Hematopoietic multipotent progenitor cell treated with erythropoietin and hydrocortisone succinate and interleukin-3 and kit ligand, for 17 days (in vitro differentiated cells): Measurements from ENCODE around the gene TMED1.
"Not testable (repeated sequence)": the region's sequence is repeated elsewhere in the genome, so short reads cannot be mapped to it uniquely, and the experiment has no call there.

ENCODE experiments used
- DNase-seq: peaks from one replicate; pipeline ENCODE4 v3.0.0-alpha.2; 2015; ENCODE audit warnings: low spot score

Gene TMED1, protein sequence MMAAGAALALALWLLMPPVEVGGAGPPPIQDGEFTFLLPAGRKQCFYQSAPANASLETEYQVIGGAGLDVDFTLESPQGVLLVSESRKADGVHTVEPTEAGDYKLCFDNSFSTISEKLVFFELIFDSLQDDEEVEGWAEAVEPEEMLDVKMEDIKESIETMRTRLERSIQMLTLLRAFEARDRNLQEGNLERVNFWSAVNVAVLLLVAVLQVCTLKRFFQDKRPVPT

GRCh38 chr19:10835754-10836478 is at the start of gene TMED1:
Gene TMED1, minus strand, starts transcription at chr19:10836212. Its CDS starts 21 bp downstream, at chr19:10836191.
- DNase-seq, result peak; percentile 94

- no peak for DNase-seq
Observed at GRCh38 chr19:10885201-10886169, 49.5 kb upstream of the TMED1 start.

- peak; percentile 40 for DNase-seq
Observed at GRCh38 chr19:10884274-10884673, 48.3 kb upstream of the TMED1 start.

GRCh38 chr19:10882108-10882457 is 46.1 kb upstream of the TMED1 start:
- DNase-seq, result no peak

DNA sequence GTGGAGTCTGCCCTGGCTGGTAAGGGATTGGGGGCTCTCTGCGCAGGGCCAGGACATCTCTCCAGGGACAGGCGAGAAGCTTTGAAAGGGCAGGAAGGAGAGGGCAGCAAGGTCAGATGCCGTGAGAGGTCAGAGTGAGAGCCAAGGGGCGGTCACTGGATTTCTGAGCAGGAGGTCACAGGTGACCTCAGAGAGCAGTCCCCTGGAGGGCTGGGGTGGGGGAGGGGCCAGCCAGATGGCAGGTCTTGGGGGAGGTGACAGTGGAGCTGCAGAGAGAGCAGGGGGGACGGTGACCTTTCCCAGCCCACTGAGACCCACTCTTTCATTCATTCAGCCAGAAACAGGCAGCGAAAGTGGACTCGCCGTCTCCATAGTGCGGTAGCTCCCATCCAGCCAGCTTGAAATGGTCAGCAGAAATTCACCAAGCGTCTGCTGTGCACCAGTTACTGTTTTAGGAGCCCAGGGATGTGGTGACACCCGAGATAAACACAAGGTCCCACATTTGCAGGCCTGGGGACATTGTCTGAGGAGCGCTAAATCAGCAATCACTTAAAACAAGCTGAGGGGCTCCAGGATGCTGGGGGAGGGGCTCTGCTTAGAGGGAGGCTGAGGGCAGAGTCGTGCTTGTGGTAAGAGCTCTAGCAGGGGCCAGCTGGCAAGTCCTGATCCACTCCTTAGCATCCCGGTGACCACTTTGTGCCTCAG is 45.5 kb upstream of the TMED1 start:
- DNase-seq, result no peak

GRCh38 chr19:10878253-10878652 is 42.2 kb upstream of the TMED1 start:
- DNase-seq, result peak; percentile 8

GRCh38 chr19:10877608-10878007 is 41.6 kb upstream of the TMED1 start:
- DNase-seq, result not testable (repeated sequence)

GRCh38 chr19:10876459-10877240 is 40.6 kb upstream of the TMED1 start:
- no peak for DNase-seq

DNA sequence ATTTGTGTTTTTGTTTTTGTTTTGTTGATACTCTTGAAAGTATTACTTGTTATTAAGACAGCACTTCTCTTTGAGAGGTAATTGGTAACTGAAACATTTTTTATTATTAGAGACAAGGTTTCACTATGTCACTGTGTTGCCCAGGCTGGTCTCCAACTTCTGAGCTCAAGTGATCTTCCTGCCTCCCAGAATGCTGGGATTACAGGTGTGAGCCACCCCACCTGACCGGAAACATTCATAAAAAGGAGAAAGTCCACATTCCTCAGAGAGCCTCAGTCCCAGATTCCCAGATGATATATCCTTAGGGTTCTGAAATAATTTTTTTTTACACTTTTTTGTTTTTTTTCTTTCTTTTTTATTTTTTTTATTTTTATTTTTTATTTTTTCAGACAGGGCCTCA is 38.0 kb upstream of the TMED1 start:
- no peak for DNase-seq

GRCh38 chr19:10872546-10873107 is 36.6 kb upstream of the TMED1 start:
- DNase-seq, result peak; percentile 50

DNA sequence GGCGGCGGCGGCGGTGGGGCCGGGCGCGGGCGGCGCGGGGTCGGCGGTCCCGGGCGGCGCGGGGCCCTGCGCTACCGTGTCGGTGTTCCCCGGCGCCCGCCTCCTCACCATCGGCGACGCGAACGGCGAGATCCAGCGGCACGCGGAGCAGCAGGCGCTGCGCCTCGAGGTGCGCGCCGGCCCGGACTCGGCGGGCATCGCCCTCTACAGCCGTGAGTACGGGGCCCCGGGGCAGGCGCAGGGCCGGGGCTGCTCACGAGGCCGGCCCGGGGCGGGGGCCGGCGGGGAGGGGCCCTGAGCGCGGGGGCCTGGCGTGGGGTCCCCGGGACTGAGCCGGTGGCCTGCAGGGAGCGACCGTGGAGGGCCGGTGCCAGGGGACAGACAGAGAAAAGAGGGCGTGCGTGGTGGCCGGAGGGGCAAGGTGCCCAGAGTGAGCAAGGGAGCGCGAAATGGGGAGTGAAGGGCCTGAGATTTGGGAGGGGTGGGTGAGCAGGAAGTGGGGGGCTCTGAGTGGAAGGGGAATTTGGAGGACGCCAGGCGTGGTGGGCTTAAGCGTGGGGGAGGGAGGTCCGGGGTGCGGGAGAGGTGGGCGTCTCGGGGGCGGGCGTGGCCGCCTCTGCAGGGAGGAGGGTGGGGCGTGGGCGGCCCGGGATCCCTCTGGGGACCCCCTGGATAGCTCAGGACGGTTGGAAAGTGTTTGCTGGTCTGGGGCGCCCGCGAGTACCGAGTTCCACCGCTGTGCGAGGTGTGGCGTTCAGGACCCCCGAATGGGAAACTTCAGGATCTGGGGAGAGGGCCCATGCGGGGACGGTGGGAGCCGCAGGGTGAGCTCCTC is 35.9 kb upstream of the TMED1 start:
- DNase-seq, result peak; percentile 63

- DNase-seq, result peak; percentile 99
Observed at GRCh38 chr19:10870955-10871603, 35.1 kb upstream of the TMED1 start, which contains the start of gene CARM1. Gene CARM1, plus strand, starts transcription at chr19:10871553. Its CDS starts 150 bp downstream, at chr19:10871703.

- no peak for DNase-seq
Observed at GRCh38 chr19:10870501-10870954, 34.5 kb upstream of the TMED1 start.

DNA sequence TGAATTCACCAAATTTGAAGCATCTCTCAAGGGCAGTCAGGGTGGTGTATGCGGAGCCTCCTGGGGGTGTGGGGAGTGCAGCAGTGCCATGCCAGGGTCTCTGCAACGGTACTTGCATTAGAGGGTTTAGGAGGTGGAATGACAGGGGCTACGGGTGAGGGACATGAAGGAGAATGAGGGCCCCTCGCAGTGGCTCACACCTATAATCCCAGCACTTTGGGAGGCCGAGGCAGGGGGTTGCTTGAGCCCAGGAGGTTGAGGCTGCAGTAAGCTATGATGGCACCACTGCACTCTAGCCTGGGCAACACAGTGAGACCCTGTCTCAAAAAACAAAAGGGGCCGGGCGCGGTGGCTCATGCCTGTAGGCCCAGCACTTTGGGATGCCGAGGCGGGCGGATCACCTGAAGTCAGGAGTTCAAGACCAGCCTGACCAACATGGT is 33.9 kb upstream of the TMED1 start:
- not testable (repeated sequence) for DNase-seq

GRCh38 chr19:10868872-10869547 is 33.0 kb upstream of the TMED1 start:
- no peak for DNase-seq

DNA sequence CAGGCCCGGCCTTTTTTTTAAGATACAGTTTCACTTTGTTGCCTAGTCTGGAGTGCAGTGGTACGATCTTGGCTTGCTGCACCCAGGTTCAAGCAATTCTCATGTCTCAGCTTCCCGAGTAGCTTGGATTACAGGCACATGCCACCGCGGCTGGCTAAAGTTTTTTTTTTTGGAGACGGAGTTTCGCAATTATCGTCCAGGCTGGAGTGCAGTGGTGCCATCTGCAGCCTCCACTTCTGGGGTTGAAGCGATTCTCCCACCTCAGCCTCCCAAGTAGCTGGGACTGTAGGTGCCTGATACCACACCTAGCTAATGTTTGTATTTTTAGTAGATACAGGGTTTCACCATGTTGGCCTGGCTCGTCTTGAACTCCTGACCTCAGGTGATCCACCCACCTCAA is 30.5 kb upstream of the TMED1 start:
- DNase-seq, result no peak

- peak; percentile 88 for DNase-seq
Observed at GRCh38 chr19:10864538-10864899, 28.5 kb upstream of the TMED1 start.

GRCh38 chr19:10863107-10863717 is 27.2 kb upstream of the TMED1 start:
- no peak for DNase-seq
